ENCODE data around the gene TNP2.

The TNP2 gene

DNA sequence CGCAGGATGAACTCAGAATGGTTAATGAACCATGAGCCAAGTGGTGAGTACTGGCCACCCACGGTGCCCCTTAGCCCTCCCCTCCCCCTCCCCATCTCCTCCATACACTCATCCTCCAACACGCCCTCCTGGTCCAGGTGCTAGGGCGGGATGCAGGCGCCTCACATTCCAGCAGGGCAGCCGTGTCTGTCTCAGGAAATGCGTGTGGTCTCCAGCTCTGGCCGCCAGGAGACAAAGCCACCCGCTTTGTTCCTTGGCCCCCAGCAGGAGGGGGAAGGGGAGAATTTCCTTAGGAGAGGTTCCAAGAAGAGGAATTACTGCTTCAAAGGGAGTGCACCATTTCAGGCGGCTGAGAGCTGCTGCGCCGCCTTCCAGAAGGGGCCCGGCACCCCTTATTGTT, 46.4 kb upstream of the TNP2 start:
- Histone ChIP-seq H3K27me3 (ENCODE audit: control insufficient read depth, low read length) (peaks cover 7% of the 10 kb centered on the region; the same call in 1 of the 2 replicates), H3K36me3 (ENCODE audit: control insufficient read depth, low read length) (no peaks in the 10 kb centered on the region), H3K4me1 (ENCODE audit: control insufficient read depth, low read length) (peaks cover 69% of the 10 kb centered on the region), H3F3A (ENCODE audit: control insufficient read depth, insufficient read depth) (peaks cover 7% of the 10 kb centered on the region), H4K20me1 (ENCODE audit: control insufficient read depth, insufficient read depth, low read depth, low read length) (no peaks in the 10 kb centered on the region), H3K9me3 (ENCODE audit: control insufficient read depth, insufficient read depth, low read length) (no peaks in the 10 kb centered on the region), H3K27ac (ENCODE audit: low read depth, low read length) (no peak overlapping the region), H3K4me2 (ENCODE audit: low read length) (0 out of 2 replicates have a peak overlapping the region, but pooled peaks have one; percentile 13), H3K79me2 (ENCODE audit: control insufficient read depth, low read length) (no peaks in the 10 kb centered on the region), H3K9me2 (replicated peaks; ENCODE audit: control insufficient read depth, low read length) (no peaks in the 10 kb centered on the region), H3K4me3 (ENCODE audit: low read length) (no peak overlapping the region)
- TF ChIP-seq, protein P1, sequence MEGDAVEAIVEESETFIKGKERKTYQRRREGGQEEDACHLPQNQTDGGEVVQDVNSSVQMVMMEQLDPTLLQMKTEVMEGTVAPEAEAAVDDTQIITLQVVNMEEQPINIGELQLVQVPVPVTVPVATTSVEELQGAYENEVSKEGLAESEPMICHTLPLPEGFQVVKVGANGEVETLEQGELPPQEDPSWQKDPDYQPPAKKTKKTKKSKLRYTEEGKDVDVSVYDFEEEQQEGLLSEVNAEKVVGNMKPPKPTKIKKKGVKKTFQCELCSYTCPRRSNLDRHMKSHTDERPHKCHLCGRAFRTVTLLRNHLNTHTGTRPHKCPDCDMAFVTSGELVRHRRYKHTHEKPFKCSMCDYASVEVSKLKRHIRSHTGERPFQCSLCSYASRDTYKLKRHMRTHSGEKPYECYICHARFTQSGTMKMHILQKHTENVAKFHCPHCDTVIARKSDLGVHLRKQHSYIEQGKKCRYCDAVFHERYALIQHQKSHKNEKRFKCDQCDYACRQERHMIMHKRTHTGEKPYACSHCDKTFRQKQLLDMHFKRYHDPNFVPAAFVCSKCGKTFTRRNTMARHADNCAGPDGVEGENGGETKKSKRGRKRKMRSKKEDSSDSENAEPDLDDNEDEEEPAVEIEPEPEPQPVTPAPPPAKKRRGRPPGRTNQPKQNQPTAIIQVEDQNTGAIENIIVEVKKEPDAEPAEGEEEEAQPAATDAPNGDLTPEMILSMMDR (IDR thresholded peaks at IDR 0.05; ENCODE audit: low read depth, low read length, poor library complexity, severe bottlenecking) = no peak
- TF ChIP-seq EZH2phosphoT487 (IDR thresholded peaks at IDR 0.05; ENCODE audit: borderline replicate concordance, low read length) = no peak

GRCh38 chr16:11314309-11314894, 45.3 kb upstream of the TNP2 start:
- peaks cover 18% of the 10 kb centered on the region for H3F3A ChIP-seq (ENCODE audit: control insufficient read depth, insufficient read depth)
- no peaks in the 10 kb centered on the region for H3K79me2 ChIP-seq (ENCODE audit: control insufficient read depth, low read length)
- H3K36me3 ChIP-seq (ENCODE audit: control insufficient read depth, low read length) = no peaks in the 10 kb centered on the region
- H3K9me2 ChIP-seq (replicated peaks; ENCODE audit: control insufficient read depth, low read length) = no peaks in the 10 kb centered on the region
- H4K20me1 ChIP-seq (ENCODE audit: control insufficient read depth, insufficient read depth, low read depth, low read length) = no peaks in the 10 kb centered on the region
- 0 out of 2 replicates have a peak overlapping the region, but pooled peaks have one; percentile 13 for H3K4me2 ChIP-seq (ENCODE audit: low read length)
- TF ChIP-seq, protein P1 (IDR thresholded peaks at IDR 0.05; ENCODE audit: low read depth, low read length, poor library complexity, severe bottlenecking) = no peak
- no peak for TF ChIP-seq EZH2phosphoT487 (IDR thresholded peaks at IDR 0.05; ENCODE audit: borderline replicate concordance, low read length)
- peaks cover 72% of the 10 kb centered on the region for H3K4me1 ChIP-seq (ENCODE audit: control insufficient read depth, low read length)
- no peak overlapping the region for H3K4me3 ChIP-seq (ENCODE audit: low read length)
- H3K9me3 ChIP-seq (ENCODE audit: control insufficient read depth, insufficient read depth, low read length) = no peaks in the 10 kb centered on the region
- peaks cover 7% of the 10 kb centered on the region; the same call in 1 of the 2 replicates for H3K27me3 ChIP-seq (ENCODE audit: control insufficient read depth, low read length)
- H3K27ac ChIP-seq (ENCODE audit: low read depth, low read length) = no peak overlapping the region

DNA sequence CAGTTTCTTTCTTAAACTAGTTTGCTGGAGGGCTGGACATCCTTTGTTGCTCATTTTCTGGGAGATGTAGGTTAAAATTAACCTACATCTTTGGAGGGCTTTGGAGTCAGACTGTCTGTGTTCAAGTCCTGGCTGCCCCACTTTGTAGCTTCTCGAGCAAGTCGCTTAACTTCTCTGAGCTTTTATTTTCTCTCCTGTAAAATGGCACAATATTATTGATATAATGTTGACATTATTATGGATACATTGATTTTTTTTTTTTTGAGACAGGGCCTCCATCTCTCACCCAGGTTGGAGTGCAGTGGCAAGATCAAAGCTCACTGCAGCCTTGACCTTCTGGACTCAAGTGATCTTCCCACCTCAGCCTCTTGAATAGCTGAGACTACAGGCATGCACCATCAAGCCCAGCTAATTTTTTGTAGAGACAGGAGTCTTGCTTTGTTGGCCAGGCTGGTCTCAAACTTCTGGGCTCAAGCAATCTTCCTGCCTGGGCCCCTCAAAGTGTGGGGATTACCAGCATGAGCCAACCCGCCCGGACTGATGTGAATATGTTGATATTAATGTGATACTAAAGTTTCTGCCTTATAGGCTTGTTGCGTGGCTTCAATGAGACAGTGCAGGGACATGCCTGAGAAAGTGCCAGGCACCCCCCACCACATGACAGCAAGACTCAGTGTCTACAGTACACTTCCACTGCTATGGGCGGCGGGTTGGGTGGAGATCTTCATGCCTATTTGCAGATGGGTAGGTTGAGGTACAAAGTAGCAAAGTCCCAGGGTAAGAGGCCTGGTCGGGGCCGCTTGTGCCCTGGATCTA, 44.6 kb upstream of the TNP2 start:
- H4K20me1 ChIP-seq (ENCODE audit: control insufficient read depth, insufficient read depth, low read depth, low read length) = no peaks in the 10 kb centered on the region
- H3K9me2 ChIP-seq (replicated peaks; ENCODE audit: control insufficient read depth, low read length) = no peaks in the 10 kb centered on the region
- no peaks in the 10 kb centered on the region for H3K79me2 ChIP-seq (ENCODE audit: control insufficient read depth, low read length)
- H3F3A ChIP-seq (ENCODE audit: control insufficient read depth, insufficient read depth) = peaks cover 21% of the 10 kb centered on the region
- H3K27me3 ChIP-seq (ENCODE audit: control insufficient read depth, low read length) = peaks cover 7% of the 10 kb centered on the region; the same call in 1 of the 2 replicates
- peaks cover 79% of the 10 kb centered on the region for H3K4me1 ChIP-seq (ENCODE audit: control insufficient read depth, low read length)
- no peaks in the 10 kb centered on the region for H3K36me3 ChIP-seq (ENCODE audit: control insufficient read depth, low read length)
- H3K4me2 ChIP-seq (ENCODE audit: low read length) = 0 out of 2 replicates have a peak overlapping the region, but pooled peaks have one; percentile 49
- no peaks in the 10 kb centered on the region for H3K9me3 ChIP-seq (ENCODE audit: control insufficient read depth, insufficient read depth, low read length)
- TF ChIP-seq, protein P1 (IDR thresholded peaks at IDR 0.05; ENCODE audit: low read depth, low read length, poor library complexity, severe bottlenecking) = no peak
- TF ChIP-seq EZH2phosphoT487 (IDR thresholded peaks at IDR 0.05; ENCODE audit: borderline replicate concordance, low read length) = no peak
- H3K4me3 ChIP-seq (ENCODE audit: low read length) = no peak overlapping the region
- no peak overlapping the region for H3K27ac ChIP-seq (ENCODE audit: low read depth, low read length)
